Mesothelial cell of epicardium (in vitro differentiated cells): ENCODE data around the gene SLC30A1. TPM values are rescaled to one million over a fixed set of nuclear protein-coding genes. Genes with fewer than 3 reads are reported as not detected.

Experiments
- DNase-seq, 2 experiments: peaks; one replicate each; pipeline ENCODE4 v3.0.0; 2021; ENCODE audit warnings: low spot score in 2 of 2; ENCODE audit not compliant: unreplicated experiment in 2 of 2
- H3K27ac Mint-ChIP-seq: 2 replicates; pipeline ENCODE4 v1.8.0; 2021; ENCODE audit warnings: mixed read lengths
- H3K27me3 Mint-ChIP-seq: 2 replicates; pipeline ENCODE4 v1.8.0; 2021; ENCODE audit warnings: low read depth, mixed read lengths
- H3K36me3 Mint-ChIP-seq: 2 replicates; pipeline ENCODE4 v1.8.0; 2021; ENCODE audit warnings: mixed read lengths
- H3K4me1 Mint-ChIP-seq: 2 replicates; pipeline ENCODE4 v1.8.0; 2021; ENCODE audit warnings: mixed read lengths
- H3K4me3 Mint-ChIP-seq: 2 replicates; pipeline ENCODE4 v1.8.0; 2021; ENCODE audit warnings: mild to moderate bottlenecking, moderate library complexity, mixed read lengths
- H3K9me3 Mint-ChIP-seq: 2 replicates; pipeline ENCODE4 v1.8.0; 2021; ENCODE audit warnings: mixed read lengths
- total RNA-seq: library from RNA; stranded (reverse); gene quantifications from 3 replicates; pipeline ENCODE4 v1.2.1, GENCODE V29; 2021
- TF ChIP-seq, protein P1 (sequence below): fragments of 200-600 bp; sonication (generic); IDR thresholded peaks from one replicate; pipeline ENCODE4 v1.5.0; 2021; ENCODE audit warnings: antibody characterized with exemption; ENCODE audit not compliant: unreplicated experiment

The SLC30A1 gene
- total RNA-seq, 1 donor from 2014 or later, result 11.0 TPM

DNA sequence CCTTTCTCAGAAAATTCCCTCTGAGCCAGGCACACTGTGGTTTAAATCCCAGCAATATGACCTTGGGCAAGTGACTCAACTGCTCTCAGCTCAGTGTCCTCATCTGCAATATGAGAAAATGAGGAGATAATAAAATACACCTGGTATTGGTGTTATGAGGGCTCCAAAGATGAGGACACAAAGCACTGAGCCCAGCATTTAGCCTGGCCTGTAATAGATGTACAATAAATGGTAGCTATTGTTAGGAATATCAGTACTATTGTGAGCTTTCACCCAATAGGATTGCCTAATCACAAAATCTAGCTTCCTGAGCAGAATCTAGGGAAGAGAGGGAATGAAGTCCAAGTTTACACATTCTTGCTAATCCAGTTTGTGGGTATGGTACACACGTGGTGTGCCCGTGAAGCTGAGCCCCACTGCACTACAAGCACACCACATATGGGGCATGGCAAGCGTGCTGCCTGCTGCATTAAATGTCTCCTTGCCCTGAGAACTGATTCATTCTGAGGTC is 24.3 kb upstream of the SLC30A1 start:
- Mint-ChIP-seq H3K36me3 (no peaks in the 10 kb centered on the region), H3K27me3 (peaks cover 22% of the 10 kb centered on the region), H3K4me3 (no peak overlapping the region), H3K9me3 (peaks cover 5% of the 10 kb centered on the region), H3K4me1 (peaks cover 51% of the 10 kb centered on the region), H3K27ac (no peak overlapping the region)
- DNase-seq, result no peak
- TF ChIP-seq, protein P1, sequence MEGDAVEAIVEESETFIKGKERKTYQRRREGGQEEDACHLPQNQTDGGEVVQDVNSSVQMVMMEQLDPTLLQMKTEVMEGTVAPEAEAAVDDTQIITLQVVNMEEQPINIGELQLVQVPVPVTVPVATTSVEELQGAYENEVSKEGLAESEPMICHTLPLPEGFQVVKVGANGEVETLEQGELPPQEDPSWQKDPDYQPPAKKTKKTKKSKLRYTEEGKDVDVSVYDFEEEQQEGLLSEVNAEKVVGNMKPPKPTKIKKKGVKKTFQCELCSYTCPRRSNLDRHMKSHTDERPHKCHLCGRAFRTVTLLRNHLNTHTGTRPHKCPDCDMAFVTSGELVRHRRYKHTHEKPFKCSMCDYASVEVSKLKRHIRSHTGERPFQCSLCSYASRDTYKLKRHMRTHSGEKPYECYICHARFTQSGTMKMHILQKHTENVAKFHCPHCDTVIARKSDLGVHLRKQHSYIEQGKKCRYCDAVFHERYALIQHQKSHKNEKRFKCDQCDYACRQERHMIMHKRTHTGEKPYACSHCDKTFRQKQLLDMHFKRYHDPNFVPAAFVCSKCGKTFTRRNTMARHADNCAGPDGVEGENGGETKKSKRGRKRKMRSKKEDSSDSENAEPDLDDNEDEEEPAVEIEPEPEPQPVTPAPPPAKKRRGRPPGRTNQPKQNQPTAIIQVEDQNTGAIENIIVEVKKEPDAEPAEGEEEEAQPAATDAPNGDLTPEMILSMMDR, result no peak

DNA sequence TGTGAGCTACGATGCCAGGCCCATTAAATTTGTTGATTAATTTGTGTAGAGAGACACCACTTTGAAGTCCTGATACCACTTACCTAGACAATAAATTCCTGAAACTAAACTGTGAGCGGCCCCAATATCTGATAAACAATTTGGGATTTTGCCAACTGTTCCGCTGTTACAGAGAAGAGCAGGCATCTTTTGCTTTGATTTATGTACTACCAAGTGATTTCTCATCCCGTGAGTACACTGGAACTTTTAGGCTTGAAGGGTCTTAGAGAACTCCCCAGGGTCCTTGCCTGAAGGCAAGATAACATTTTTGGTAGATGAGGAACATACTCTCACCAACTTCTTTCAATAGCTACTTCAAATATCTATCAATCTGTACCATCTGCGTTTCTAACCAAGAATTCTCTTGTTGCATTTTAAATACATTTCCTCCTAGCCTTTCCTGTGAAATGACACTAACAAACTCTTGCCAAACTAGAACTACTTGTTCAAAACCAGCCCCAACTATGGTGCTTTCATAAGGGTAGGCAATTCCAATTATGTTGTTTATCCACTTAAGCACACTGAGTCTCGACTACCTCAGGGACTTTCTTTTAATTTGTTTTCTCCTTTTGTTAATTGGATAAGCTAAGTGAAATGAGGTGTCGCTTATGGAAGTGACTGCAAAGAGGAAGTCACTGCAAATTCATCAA is 23.2 kb upstream of the SLC30A1 start:
- Mint-ChIP-seq H3K27me3 (peaks cover 18% of the 10 kb centered on the region), H3K4me3 (no peak overlapping the region), H3K9me3 (peaks cover 5% of the 10 kb centered on the region), H3K36me3 (no peaks in the 10 kb centered on the region), H3K27ac (peak overlapping the region; percentile 77), H3K4me1 (peaks cover 50% of the 10 kb centered on the region)
- TF ChIP-seq, protein P1, result no peak
- no peak for DNase-seq

GRCh38 chr1:211601159-211601558 is 22.2 kb upstream of the SLC30A1 start:
- no peak for DNase-seq
- H3K9me3 Mint-ChIP-seq, result peaks cover 5% of the 10 kb centered on the region
- H3K27me3 Mint-ChIP-seq, result peaks cover 11% of the 10 kb centered on the region
- H3K27ac Mint-ChIP-seq, result peak overlapping the region; percentile 31
- no peak overlapping the region for H3K4me3 Mint-ChIP-seq
- H3K36me3 Mint-ChIP-seq, result no peaks in the 10 kb centered on the region
- peaks cover 43% of the 10 kb centered on the region for H3K4me1 Mint-ChIP-seq
- TF ChIP-seq, protein P1, result no peak

DNA sequence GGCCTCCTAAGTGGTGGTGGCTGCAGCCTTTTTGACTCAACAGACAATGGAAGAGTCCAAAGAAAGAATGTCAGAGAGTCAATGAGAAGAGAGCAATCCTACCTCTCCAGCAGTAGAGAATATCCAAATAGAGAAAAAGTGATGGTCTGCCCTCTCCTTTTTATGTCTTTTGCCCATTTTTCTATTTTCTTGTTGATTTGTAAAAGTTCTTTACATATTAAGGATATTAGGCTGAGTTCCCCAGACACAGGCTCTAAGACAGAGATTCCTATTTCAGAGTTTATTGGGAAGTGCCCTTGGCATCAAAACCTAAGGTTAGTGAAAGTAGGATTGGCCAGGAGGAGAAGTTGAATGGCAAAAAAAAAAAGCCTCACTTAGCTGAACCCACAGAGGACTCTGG is 20.3 kb upstream of the SLC30A1 start:
- no peak for DNase-seq
- no peak overlapping the region for H3K27ac Mint-ChIP-seq
- peaks cover 11% of the 10 kb centered on the region for H3K27me3 Mint-ChIP-seq
- H3K9me3 Mint-ChIP-seq, result peaks cover 5% of the 10 kb centered on the region
- H3K4me3 Mint-ChIP-seq, result no peak overlapping the region
- TF ChIP-seq, protein P1, result no peak
- no peaks in the 10 kb centered on the region for H3K36me3 Mint-ChIP-seq
- peaks cover 25% of the 10 kb centered on the region for H3K4me1 Mint-ChIP-seq

GRCh38 chr1:211598514-211598913 is 19.6 kb upstream of the SLC30A1 start:
- Mint-ChIP-seq H3K27ac (no peak overlapping the region), H3K4me3 (no peak overlapping the region), H3K27me3 (peaks cover 11% of the 10 kb centered on the region), H3K4me1 (peaks cover 20% of the 10 kb centered on the region), H3K36me3 (no peaks in the 10 kb centered on the region), H3K9me3 (peaks cover 5% of the 10 kb centered on the region)
- DNase-seq, result no peak
- TF ChIP-seq, protein P1, result no peak
